GM10248 (cell line): ENCODE data around the gene MID1IP1.

Source experiments
- CTCF ChIA-PET: fragments of 300-600 bp; sonication (Branson Sonifier 250); formaldehyde crosslinking; extraction: SDS; loops from one replicate; lab custom pipeline; 2021; ENCODE audit warnings: antibody characterized with exemption; lab: Yijun Ruan, JAX
- POLR2A ChIA-PET: fragments of 350-650 bp; sonication (Branson Sonifier 250); formaldehyde crosslinking; extraction: SDS; loops from one replicate; lab custom pipeline; 2020; ENCODE audit warnings: antibody characterized with exemption; lab: Yijun Ruan, JAX
- DNase-seq: peaks from one replicate; pipeline ENCODE4 v3.0.0; 2012; ENCODE audit errors: extremely low spot score
- TF ChIP-seq, protein P1 (sequence below): IDR thresholded peaks from 2 replicates; pipeline ENCODE4 v1.5.1; 2012; ENCODE audit warnings: mild to moderate bottlenecking, low read depth; ENCODE audit errors: extremely low read depth, missing control alignments, control extremely low read depth

MID1IP1 gene

DNA sequence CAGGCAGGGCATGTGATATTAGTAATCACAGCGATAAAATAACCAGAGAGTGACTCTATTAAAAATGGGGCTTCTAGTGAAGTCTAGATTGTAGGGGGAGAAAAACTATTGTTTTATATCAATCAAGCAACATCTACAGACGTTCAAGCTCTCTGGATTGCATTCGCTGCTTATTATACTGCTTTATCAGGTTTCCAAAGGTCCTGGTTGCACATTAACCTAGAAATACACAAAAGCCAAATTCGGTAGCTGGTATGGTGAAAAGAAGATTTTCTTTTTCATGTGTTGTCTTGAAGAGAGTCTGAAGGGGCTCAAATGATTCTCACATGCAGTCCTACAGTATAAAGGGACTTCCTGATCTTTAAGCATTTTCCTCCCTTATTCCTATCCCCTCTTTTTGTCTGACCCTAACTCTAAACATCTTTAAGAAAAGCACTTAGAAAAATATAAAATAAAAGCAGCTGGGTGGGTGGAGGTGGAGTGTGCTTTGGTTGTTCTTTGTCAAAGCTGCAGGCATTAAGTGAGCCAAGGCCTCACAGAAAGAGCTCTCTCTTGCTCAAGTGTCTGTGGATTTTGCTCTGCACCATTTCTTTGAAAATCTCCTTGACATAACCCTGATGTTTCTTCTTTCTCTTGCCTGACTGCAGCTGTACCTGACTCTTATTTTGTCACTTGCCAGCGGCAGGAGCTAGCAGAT lies 46.1 kb downstream of the MID1IP1 start:
- CTCF ChIA-PET = no interaction called here
- no peak for DNase-seq
- POLR2A ChIA-PET = no interaction called here

GRCh38 chrX:38847903-38848230 lies 46.6 kb downstream of the MID1IP1 start:
- TF ChIP-seq, protein P1, sequence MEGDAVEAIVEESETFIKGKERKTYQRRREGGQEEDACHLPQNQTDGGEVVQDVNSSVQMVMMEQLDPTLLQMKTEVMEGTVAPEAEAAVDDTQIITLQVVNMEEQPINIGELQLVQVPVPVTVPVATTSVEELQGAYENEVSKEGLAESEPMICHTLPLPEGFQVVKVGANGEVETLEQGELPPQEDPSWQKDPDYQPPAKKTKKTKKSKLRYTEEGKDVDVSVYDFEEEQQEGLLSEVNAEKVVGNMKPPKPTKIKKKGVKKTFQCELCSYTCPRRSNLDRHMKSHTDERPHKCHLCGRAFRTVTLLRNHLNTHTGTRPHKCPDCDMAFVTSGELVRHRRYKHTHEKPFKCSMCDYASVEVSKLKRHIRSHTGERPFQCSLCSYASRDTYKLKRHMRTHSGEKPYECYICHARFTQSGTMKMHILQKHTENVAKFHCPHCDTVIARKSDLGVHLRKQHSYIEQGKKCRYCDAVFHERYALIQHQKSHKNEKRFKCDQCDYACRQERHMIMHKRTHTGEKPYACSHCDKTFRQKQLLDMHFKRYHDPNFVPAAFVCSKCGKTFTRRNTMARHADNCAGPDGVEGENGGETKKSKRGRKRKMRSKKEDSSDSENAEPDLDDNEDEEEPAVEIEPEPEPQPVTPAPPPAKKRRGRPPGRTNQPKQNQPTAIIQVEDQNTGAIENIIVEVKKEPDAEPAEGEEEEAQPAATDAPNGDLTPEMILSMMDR = no peak
- no peak for DNase-seq
- ChIA-PET CTCF (no interaction called here), POLR2A (no interaction called here)

More for the DNA sequence above, 46.1 kb downstream of the MID1IP1 start:
- TF ChIP-seq, protein P1 = no peak

DNA sequence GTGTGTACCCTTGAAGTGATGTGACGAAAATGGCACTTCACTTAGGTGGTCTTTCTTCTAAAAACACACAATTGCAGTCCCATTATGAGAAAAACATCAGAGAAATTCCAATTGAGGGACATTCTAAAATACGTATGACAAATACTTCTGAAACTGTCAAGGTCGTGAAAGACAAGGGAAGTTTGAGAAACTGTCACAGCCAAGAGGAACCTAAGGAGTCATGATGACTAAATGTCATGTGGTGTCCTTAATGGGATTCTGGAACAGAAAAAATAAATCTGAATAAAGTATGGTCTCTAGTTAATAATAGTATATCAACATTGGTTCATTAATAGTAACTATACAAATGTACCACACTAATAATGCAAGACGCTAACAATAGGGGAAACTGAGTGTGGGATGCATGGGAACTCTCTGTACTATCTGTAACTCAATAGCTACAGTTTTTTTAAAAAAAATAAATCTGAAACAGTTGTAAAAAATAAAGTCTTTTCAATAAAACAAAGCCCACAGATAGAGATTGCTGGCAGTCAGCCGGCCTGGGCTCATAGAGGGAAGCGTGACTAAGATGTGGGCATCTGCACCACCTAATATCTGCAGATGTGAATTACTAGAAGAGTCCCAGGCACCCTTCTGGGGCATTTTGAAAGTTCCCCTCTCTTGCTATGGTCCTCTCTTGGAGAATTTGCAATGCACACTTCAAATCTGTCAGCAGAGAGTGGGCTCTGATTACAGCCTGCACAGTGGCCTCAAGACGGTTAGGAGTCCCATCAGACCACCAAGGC lies 47.6 kb downstream of the MID1IP1 start:
- ChIA-PET POLR2A (no interaction called here), CTCF (no interaction called here)
- no peak for DNase-seq
- TF ChIP-seq, protein P1 = no peak

DNA sequence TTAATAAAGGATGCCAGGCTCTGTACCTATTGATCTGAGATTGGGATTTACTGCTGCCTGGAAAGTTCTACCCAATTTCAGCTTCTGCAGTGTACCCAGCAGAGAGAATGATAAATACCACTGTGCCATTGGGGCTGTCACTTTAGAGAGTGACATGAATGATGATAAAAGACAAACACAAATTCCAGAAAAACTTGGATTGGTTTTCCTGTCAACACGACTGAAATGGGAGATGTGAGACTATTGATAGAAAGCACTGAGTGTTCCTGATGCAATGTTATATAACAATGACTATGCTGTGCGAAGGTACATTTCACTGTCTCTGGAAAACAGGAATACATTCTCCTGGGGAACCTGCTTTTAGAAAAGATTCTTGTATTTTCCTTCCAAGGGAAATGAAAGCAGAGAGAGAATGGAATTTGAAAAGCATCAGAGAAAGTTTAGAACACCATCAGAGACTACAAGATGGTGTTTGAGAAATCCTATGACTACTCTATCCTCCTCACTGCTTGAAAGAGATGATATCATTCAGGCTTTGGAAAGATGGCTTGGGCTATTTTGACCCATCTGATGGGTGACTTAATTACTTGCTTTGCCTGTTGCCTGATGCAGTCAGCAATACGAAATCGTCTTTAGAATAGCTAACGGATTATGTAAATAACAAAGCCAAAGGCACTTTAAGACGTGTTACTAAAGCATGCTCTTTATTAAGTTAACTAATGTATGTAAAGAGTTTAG lies 49.7 kb downstream of the MID1IP1 start:
- ChIA-PET CTCF (no interaction called here), POLR2A (no interaction called here)
- TF ChIP-seq, protein P1 = no peak
- no peak for DNase-seq

DNA sequence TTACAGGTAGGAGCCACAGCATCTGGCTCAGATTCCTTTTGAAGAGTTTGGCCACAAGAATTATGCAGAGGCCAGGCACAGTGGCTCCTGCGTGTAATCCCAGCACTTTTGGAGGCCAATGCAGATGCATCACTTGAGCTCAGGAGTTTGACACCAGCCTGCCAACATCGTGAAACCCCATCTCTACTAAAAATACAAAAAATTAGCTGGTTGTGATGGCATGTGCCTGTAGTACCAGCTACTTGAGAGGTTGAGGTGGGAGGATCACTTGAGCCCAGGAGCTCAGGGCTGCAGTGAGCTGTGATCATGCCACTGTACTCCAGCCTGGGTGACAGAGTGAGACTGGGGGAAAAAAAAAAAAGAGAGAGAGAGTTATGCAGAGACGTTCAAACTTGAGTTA lies 53.0 kb downstream of the MID1IP1 start:
- TF ChIP-seq, protein P1 = no peak
- POLR2A ChIA-PET = no interaction called here
- CTCF ChIA-PET = no interaction called here
- DNase-seq = no peak
